IPS-NIHi7 (cell line): Measurements from ENCODE around the gene SRGAP2C.
"Not testable (repeated sequence)": the region's sequence is repeated elsewhere in the genome, so short reads cannot be mapped to it uniquely, and the experiment has no call there.

Source experiments
- DNase-seq: peaks from one replicate; pipeline ENCODE4 v3.0.0; 2012; ENCODE audit warnings: mixed read lengths; ENCODE audit errors: extremely low spot score

The SRGAP2C gene

DNA sequence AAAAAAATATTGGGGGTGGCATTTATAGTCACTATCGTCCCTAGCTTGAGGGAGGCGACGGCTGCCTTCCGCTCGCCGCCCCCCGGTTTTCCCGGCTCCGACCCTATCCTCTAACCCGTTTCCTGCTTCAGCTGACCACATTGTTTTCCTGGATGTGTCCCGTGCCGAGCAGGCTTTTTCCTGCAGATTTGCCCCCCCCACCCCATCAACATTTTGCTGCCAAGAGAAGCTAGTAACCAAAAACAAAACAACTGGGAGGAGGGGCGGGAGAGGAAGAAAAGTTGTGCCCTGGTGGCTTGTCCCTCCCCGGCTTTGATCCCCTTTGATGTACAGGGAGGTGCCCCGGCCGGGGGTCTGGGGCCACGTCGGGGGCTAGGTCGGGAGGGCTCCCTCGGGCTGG lies 1.4 kb downstream of the SRGAP2C start:
- not testable (repeated sequence) for DNase-seq

DNA sequence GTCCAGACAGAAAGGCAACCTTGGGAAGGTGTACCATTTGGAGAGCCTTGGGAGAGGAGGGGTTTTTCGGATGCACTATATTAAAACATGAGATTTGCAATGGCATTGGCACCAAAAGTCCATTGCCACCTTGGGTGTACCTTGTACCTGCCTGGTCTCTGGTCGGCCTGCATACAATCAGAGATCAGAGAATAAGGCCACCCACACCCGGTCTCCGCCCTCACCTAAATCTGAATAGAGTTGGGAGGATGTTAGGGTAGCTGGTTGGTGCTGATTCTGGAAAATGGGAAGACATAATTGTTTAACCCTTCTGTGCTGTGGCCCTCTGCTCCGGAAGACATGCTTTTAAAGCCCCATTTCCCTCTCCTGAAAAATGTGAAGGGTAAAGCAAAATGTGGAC lies 3.1 kb downstream of the SRGAP2C start:
- DNase-seq = not testable (repeated sequence)

DNA sequence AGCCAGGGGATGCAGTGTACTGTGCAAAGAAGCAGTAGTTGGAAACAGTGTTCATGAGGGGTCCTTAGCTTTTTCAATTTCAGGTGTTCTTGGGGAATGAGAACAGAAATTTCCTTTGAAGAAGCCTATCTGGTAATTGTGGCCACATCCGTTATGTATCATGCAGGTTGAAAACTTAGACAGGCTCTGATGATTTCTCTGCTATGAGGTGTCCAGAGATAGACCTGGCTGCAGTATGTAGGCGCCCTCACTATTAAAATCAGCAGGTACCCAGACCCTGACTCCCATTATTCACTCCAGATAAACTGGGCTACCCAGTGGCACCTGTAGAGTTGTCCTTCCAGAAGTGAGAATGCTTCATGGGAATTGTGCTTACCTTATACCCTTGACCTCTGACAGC lies 7.7 kb downstream of the SRGAP2C start:
- DNase-seq = not testable (repeated sequence)

DNA sequence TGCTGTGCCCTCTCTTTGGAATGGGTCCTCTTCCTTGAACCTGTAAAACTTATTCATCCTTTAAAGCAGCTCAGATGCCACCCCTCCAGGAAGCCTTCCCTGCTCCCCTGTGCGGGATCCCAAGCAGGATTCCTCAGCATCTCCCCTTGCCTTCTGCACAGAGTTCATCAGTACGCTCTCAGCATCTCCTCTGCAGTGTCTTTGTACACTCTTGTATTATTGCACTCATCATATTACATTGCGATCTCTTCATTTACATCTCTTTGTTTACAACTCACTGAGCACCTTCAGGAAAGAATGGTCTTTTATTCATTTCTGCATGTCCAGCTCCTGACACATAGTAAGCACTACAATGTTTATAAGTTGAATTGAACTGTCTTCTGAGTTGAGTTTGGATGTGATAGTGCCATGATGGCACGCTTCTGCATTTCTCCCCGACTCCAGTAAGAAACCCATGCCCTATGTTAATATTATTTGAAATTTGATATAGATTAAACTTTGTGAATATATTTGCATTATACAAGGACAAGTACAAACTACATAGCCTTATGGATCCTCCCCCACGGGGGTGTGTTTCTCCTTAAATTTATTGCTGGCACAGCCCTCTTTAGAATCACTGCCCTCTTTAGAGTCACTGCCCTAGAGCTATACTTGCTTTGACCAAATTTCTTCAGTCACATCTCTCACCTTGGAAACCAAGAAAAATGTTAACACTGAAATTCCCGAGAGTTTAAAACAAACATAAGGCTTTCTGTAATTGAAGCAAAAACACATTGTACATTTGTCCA lies 12.5 kb downstream of the SRGAP2C start:
- DNase-seq = not testable (repeated sequence)

DNA sequence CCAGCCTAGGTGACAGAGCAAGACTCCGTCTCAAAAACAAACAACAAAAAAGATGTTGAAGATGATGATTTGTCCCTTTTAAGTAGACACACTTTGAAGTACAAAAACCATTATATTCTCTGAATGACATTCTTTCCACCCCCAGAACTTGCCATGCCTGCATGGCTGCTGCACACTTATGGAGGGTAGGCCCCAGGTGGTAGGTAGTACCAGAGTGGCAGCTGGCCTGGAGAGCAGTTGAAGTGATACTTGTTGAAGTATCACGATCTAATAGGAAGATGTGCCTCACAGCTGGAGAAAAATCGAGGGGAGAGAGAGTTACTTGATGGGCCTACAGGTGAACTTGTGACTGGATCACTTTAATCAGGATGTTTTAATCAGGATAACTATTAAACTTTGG lies 15.0 kb downstream of the SRGAP2C start:
- not testable (repeated sequence) for DNase-seq

DNA sequence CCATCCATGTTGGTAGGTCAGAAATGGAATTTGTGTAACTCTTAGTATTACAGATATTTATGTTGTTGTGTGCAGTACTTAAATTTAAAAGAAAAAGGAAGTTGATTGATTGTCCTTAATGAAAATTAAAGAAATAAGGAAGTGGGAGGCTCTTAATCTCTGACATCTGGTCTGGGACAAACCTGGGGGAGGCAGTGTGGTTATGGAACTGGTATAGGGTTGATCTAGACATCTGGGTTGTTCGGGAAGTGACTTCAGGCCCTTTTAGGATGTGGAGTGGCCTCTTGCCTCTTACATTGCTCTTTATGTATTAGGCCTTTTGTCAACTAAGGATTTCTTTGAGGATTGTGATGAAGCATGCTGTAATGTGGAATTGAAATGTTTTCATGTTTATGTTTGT lies 15.5 kb downstream of the SRGAP2C start:
- DNase-seq = not testable (repeated sequence)

DNA sequence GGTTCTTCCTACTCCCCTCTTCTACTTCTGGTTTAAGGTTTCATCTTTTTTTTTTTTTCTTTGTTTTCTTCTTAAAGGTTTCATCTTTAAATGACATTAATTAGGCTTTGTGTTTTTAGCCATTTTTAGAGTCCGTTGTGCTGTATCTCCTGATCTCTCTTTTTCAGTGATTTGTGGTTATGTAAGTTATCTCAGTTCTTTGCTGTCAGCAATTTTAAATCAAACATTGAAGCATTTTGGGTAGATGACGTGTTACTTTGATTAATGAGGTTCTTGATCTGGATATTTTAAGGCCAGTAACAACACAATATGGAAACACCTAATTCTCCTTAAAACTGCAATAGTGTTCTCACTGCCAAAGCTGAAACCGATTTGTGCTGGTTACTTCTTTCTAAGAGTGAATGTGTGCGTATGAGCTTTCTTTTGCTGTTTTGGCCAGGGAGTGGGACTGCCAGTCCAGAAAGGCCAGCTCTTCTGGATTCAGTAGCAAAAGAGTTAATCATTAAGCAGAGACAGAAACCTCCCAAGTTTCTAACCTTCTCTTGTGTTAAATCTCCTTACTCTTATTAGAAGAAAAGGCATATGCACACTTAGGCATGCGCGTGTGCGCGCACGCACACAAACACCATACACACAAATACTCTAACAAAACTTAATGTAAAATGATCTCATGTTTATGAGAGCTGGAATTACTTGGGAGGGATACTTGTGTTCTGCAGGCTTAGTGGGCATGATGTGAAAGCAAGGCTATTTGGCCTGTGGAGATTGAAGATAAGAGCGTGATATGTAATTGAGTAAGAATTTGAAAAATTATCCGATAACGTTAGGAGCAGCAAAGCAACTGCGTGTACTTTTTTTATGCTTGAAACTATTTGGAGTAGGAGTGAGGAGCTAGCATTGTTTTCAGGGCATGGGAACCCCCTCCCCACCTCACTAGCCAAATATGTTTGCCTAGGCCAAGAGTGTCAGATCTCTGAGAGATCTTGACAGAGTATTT lies 16.5 kb downstream of the SRGAP2C start:
- DNase-seq = not testable (repeated sequence)

DNA sequence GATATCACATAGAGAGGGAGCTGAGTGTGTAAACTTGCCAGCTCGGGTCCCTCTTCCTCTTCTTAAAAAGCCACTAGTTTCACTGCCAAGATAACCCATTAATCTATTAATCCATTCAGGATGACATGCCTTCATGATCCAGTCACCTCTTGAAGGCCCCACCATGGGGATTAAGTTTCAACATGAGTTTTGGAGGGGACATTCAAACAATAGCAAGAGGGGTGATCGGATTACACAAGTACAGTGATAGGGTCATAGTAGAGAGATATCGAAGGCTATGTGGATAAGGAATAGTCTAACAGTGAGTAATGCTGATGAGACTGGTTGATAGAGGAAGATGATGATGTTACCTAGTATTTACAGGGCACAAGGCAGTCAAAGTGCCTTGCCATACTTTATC lies 18.2 kb downstream of the SRGAP2C start:
- not testable (repeated sequence) for DNase-seq

DNA sequence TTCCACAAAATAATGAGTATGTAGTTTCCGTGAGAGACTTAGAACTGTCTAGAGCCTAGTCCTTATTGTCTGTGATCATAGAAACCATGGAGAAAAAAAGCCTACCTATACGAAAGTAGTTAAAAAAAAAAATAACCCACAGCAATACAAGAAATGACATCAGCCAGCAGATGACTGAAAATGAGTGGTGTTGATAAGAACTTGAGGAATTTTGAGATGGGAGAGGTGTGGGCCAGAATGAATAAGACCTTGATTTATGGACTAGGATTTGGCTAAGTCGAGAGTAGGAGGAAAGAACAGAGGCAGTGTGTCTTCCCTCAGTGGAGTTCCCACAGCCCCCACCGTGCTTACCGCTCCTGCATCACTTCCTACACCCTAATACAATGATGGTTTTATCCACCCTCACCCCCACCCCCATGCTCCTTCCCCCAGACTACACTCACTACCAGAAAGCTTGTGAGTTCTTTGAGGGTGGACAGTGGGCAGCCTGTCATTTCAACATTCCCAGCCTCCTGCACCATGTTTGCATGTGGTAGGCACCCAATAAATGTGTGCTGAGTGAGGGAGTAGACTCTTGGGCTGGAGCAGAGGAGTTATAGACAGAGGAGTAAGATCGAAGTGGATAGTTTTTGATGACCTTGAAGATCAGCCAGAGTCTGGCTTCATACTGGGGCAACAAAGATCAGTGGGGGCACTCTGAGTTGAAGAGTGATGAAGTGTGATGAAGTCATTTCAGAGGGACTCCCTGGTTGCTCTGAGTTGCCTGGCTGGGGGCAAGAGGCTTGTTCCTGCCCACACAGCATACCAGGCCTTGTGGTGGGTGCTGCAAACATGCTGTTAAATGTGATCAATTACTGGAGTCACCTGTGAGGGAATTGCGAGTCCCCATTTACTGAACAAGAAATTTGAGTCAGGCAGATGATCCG lies 21.3 kb downstream of the SRGAP2C start:
- not testable (repeated sequence) for DNase-seq

DNA sequence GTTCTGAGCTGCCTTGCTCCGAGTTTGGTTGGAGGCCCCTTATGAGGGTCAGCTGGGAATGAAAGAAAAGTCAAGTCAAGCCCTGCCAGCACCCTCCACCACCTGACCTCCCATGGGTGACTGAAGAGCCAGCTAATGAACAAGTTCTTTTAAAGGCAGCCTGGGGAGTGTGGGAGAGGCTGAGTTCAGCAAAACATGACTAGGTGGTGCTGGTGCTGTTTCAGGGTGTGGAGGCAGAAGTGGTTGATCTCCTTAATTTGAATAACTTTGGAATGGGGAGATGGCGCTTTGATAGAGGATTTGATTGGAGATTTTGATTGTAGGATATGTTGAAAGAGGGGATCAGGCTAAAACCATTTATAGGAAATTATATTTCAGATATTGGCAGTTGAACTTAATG lies 22.6 kb downstream of the SRGAP2C start:
- not testable (repeated sequence) for DNase-seq

DNA sequence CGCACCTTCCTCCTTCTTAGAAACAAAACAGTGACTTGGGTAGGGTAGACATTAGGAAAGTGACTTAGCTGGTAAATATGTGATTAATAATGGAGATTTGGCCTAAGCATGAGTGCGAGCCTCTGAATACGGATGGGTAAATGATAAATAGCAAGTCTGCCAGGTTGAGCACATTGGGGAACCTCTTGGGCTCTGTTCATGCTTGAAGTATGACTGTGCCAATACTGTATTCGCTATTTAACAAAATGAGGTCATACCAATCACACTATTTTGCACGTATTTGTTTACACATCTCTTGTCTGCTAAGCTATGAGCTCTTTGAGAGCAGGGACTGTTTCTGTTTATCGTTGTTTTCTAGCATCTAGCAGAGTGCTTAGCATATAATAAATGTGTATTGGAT lies 23.6 kb downstream of the SRGAP2C start:
- DNase-seq = not testable (repeated sequence)

DNA sequence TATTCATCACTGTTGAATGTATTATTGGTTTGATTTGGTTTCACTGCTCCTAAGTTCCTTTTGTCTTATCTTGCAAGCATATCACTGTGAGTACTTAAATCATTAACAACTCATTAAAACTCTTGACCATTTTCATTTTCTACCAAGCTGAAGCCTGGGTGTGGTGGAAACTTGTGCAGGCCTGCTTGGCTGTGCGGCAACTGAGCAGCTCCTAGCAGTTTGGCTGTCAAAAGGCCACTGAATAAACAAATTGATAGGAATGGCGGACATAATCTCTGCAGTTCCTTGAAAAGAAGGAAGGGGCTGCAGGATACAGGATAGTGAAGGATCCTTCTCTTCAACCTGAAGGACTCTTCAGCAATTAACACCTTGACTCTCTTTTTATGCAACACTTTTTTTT lies 26.0 kb downstream of the SRGAP2C start:
- DNase-seq = not testable (repeated sequence)

DNA sequence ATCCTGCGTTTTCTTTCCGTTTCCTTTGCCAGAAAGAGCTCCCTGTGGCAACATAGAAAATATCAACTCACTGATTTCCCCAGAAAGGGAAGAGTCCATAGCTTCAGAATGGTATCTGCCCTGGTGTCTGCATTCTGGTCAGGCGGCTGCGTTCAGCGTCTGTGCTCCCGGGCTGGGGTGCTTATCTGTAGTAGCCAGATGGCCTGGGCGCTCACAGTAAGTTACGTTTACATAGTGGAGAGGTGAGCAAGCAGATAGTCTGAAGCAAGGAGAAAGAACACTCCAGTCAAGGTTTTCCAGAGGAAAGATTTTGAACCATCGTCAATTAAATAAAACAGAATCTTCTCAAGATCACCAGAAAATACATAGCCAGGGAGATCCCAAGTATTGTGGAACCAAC lies 28.7 kb downstream of the SRGAP2C start:
- not testable (repeated sequence) for DNase-seq

DNA sequence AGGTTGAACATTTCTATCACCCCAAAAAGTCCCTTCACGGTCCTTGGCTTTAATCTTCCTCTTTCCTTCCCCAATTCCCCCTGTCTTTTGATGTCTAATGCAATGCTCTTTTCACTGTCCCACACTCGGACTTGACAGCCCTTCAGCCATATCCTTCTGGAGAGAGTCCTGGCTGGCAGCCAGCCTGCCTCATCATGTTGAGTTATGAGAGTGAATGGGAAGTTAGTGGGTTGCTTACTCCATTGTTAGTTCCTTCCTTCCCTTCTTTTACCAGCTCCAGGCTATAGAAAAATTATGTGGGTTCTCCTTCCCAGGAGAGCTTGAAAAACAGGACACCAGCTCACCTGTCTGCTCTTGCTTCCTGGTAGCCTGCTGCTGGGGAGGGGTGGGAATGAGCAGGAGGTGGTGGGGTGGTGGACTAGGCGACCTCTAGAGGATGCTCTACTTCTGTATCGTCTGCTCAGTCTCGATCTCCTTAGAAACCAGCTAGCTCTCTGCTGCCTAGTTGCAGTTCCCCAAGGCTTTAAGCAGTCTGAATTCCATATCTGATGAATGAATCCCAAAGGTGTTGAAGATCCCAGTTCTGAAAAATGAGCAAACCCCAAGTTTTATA lies 29.9 kb downstream of the SRGAP2C start:
- DNase-seq = not testable (repeated sequence)

DNA sequence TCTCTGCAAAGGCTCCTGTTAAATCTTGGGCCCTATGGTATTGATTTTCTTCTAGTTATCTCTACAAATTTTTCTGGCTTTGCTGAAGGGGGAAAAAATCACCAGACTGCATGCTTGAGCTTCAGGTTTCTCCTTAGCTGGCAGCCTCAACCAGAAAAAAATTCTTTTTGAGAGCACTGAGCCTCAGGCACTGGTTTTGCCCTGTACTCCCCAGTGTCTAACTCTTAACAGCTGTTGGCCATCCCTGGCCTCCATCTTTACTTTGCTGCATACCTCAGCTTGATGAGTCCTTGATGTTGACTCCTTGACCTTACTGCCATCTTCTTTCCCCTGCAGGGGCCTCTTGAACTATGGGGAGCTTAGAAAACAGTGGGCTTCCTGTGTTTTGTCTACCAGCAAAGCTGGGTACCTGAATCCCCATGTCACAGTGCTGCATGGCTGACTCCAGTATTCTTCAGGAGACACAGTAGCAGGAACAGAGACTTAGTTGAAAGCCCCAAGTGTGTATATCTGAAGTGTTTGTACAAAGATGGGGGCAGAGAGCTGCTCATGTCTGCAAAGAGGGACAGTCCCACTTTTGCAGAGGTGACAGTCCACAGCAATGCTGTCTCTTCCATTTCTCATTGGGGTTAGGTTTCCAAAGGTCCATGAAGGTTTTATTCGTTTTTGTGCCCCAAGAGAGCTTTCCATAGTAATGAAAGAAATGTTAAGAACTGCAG lies 31.1 kb downstream of the SRGAP2C start:
- not testable (repeated sequence) for DNase-seq

DNA sequence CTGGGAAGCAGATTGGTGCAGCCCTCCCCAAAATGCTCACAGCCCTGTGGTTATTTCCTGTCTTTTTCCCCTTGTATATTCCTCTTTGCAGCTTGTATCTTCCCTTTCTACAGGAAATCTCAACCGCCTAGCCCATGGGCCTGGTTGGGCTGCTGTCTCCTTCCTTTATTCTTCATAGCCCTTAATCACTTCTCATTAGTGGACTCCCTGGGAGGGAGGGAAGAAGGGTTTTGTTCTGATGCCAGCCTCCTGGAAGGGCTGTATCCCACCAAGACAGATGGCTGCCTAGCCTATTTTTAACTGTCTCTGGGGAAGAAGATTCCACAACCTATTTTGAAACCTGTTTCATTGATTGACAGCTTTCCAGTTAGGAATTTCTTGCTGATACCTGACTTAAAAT lies 31.9 kb downstream of the SRGAP2C start:
- not testable (repeated sequence) for DNase-seq

DNA sequence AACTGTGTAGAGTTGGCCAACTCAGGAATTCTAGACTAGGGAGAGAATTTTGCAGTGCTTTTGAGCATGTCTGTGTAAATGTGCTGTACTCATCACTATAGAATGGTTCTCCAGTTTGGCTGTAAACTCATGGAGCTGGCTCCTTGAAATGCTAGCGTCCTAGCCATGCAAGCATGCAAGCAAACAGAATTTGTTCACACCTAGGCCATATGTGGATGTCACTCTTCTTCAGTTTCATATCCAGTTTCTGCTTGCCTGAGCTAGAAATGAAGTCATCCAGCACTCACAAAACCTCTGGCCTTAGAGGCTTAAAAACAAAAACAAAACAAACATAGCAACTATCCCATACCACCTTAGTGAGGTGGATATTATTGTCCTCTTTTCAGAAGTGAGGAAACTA lies 37.0 kb downstream of the SRGAP2C start:
- not testable (repeated sequence) for DNase-seq

DNA sequence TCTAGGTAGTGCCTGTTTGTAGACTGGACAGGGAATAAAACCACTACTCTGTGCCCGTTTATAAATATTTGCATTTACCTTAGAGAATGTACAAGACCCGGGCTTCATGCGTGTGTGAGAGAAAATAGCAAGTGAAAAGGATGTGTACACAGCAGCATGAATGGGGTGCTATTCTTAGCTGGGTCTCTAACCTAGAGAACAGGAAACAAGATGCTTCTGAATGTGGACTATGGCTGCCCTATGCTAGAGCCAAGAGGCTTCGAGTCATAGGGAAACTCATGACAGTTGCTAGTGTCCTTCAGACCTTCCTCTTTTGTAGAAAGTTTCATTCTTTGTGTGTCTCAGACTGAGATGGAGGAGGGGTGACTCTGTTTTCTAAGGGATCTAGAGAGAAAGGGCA lies 39.9 kb downstream of the SRGAP2C start:
- not testable (repeated sequence) for DNase-seq

DNA sequence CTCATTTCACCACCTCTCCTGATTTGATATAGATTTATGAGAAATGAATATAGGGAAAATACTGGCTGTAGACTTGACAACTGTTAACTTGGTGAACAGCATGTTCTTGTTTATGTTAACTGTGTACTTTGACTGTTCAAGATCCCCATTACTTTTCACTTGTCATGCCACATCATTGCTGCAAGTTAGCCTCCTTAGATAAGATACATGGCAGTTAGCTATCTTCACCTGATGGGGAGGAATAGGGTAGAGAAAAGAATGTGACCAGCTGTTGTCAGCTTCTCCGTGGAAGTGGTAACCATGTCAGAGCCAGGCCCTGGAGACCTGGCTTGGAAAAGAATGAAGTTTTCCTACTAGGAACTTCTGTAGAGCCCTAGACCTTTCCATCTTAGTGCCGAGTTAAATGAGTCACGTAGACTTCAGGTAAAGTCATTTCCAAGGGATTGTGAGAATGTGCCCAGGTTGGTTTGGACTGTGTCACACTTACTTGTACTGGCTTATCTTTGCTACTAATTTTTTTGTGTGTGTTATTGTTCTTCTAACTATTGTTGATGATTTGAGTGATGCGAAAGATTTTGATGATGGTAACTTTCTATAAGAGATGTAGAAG lies 41.6 kb downstream of the SRGAP2C start:
- DNase-seq = not testable (repeated sequence)

DNA sequence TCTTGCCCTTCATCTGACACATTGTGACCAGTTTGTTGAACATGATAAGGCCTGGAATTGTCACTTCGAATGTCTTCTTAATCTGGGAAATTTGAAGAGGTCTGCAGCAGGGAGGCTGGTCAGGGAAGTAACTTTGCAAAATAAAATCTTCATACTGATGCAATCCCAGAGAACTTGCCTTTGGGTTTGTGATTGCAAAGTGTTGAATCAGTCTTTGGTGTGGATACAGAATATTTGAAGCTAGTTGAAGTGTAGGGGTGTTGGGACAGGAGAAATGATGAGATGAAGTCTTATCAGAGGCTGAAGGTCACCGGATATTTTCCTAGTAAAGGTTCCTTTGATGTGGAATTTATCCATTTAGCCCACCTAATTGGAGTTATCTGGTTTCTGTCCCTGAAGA lies 42.1 kb downstream of the SRGAP2C start:
- DNase-seq = not testable (repeated sequence)
